Neural crest cell (in vitro differentiated cells): Measurements from ENCODE around the gene ANTXR2. TPM values are rescaled to one million over a fixed set of nuclear protein-coding genes. Genes with fewer than 3 reads are reported as not detected.

Experiments used
- DNase-seq: peaks from one replicate; pipeline ENCODE4 v3.0.0; 2021; ENCODE audit warnings: low read depth, mixed read lengths, low spot score
- H3K27ac Mint-ChIP-seq: one replicate; pipeline ENCODE4 v1.8.0; 2021; ENCODE audit warnings: mild to moderate bottlenecking, mixed read lengths; ENCODE audit not compliant: unreplicated experiment
- H3K27me3 Mint-ChIP-seq: 2 replicates; pipeline ENCODE4 v1.8.0; 2021; ENCODE audit warnings: low read depth, mild to moderate bottlenecking, mixed read lengths
- H3K36me3 Mint-ChIP-seq: 2 replicates; pipeline ENCODE4 v1.8.0; 2021; ENCODE audit warnings: low read depth, mild to moderate bottlenecking, mixed read lengths
- H3K4me1 Mint-ChIP-seq: 2 replicates; pipeline ENCODE4 v1.8.0; 2021; ENCODE audit warnings: mixed read lengths
- H3K4me3 Mint-ChIP-seq: one replicate; pipeline ENCODE4 v1.8.0; 2021; ENCODE audit warnings: mild to moderate bottlenecking, mixed read lengths
- H3K9me3 Mint-ChIP-seq: 2 replicates; pipeline ENCODE4 v1.8.0; 2021; ENCODE audit warnings: mixed read lengths
- CTCF ChIP-seq: fragments of 200-600 bp; sonication (generic); conservative IDR thresholded peaks from 2 replicates; pipeline ENCODE4 v1.5.0; 2021; ENCODE audit warnings: antibody characterized with exemption, mild to moderate bottlenecking
- total RNA-seq: library from RNA; stranded (reverse); gene quantifications from 2 replicates; pipeline ENCODE4 v1.2.1, GENCODE V29; 2021

The ANTXR2 gene
- total RNA-seq, 1 donor from 2014 or later = 36.7 TPM

GRCh38 chr4:80096175-80096850, 23.3 kb upstream of the ANTXR2 start:
- no peaks in the 10 kb centered on the region for H3K36me3 Mint-ChIP-seq
- no peak overlapping the region for H3K4me3 Mint-ChIP-seq
- TF ChIP-seq CTCF = no peak
- no peak for DNase-seq
- H3K27ac Mint-ChIP-seq = no peak overlapping the region
- H3K4me1 Mint-ChIP-seq = no peaks in the 10 kb centered on the region
- peaks cover 8% of the 10 kb centered on the region for H3K27me3 Mint-ChIP-seq
- H3K9me3 Mint-ChIP-seq = no peaks in the 10 kb centered on the region

GRCh38 chr4:80094191-80094590, 21.2 kb upstream of the ANTXR2 start:
- TF ChIP-seq CTCF = no peak
- peaks cover 8% of the 10 kb centered on the region for H3K27me3 Mint-ChIP-seq
- no peaks in the 10 kb centered on the region for H3K9me3 Mint-ChIP-seq
- no peak overlapping the region for H3K27ac Mint-ChIP-seq
- no peak for DNase-seq
- H3K36me3 Mint-ChIP-seq = no peaks in the 10 kb centered on the region
- no peak overlapping the region for H3K4me3 Mint-ChIP-seq
- no peaks in the 10 kb centered on the region for H3K4me1 Mint-ChIP-seq

- H3K9me3 Mint-ChIP-seq = no peaks in the 10 kb centered on the region
- no peaks in the 10 kb centered on the region for H3K36me3 Mint-ChIP-seq
- no peak overlapping the region for H3K4me3 Mint-ChIP-seq
- TF ChIP-seq CTCF = no peak
- no peak for DNase-seq
- no peak overlapping the region for H3K27ac Mint-ChIP-seq
- peaks cover 8% of the 10 kb centered on the region for H3K27me3 Mint-ChIP-seq
- no peaks in the 10 kb centered on the region for H3K4me1 Mint-ChIP-seq
These were observed 20.5 kb upstream of the ANTXR2 start for GRCh38 chr4:80093563-80093962.

GRCh38 chr4:80092847-80093246, 19.8 kb upstream of the ANTXR2 start:
- H3K27me3 Mint-ChIP-seq = peaks cover 10% of the 10 kb centered on the region

GRCh38 chr4:80092088-80092487, 19.1 kb upstream of the ANTXR2 start:
- no peak overlapping the region for H3K27ac Mint-ChIP-seq
- no peak for TF ChIP-seq CTCF
- H3K4me1 Mint-ChIP-seq = no peaks in the 10 kb centered on the region
- H3K27me3 Mint-ChIP-seq = peaks cover 12% of the 10 kb centered on the region
- H3K36me3 Mint-ChIP-seq = no peaks in the 10 kb centered on the region
- DNase-seq = no peak
- H3K4me3 Mint-ChIP-seq = no peak overlapping the region
- H3K9me3 Mint-ChIP-seq = no peaks in the 10 kb centered on the region

More at GRCh38 chr4:80092847-80093246, 19.8 kb upstream of the ANTXR2 start:
- Mint-ChIP-seq H3K9me3 (no peaks in the 10 kb centered on the region), H3K4me1 (no peaks in the 10 kb centered on the region), H3K27ac (no peak overlapping the region), H3K4me3 (no peak overlapping the region), H3K36me3 (no peaks in the 10 kb centered on the region)
- DNase-seq = no peak
- no peak for TF ChIP-seq CTCF
